Caco-2 (cell line): ENCODE data around the gene CHD9NB. TPM values are rescaled to one million over a fixed set of nuclear protein-coding genes. Genes with fewer than 3 reads are reported as not detected.

Source experiments
- BruUV-seq: library from RNA; stranded (reverse); fragments of 400-500 nt; replicated peaks from 2 replicates; lab custom pipeline; 2021; lab: Mats Ljungman, UMichigan
- CTCF ChIA-PET: fragments of 300-600 bp; sonication (Branson Sonifier 250); formaldehyde crosslinking; loops from one replicate; lab custom pipeline; 2022; ENCODE audit warnings: antibody characterized with exemption; lab: Charles Lee
- POLR2A ChIA-PET: fragments of 300-600 bp; sonication (Branson Sonifier 250); formaldehyde crosslinking; loops from one replicate; lab custom pipeline; 2022; ENCODE audit warnings: antibody characterized with exemption; lab: Charles Lee
- DNase-seq, 2 experiments: peaks; one replicate each; pipeline versions ENCODE4 v3.0.0 to v3.0.0-alpha.2; 2020 to 2022
- H3K27me3 ChIP-seq: replicated peaks from 2 replicates; pipeline ENCODE4 v1.6.0; 2011; ENCODE audit warnings: low read length; ENCODE audit not compliant: control insufficient read depth, insufficient read depth
- H3K36me3 ChIP-seq: 2 replicates; pipeline ENCODE4 v1.5.1; 2011; ENCODE audit warnings: low read length; ENCODE audit not compliant: control insufficient read depth, insufficient read depth
- H3K4me1 ChIP-seq: fragments of 250-450 bp; sonication (Bioruptor Pico); 2 replicates; pipeline ENCODE4 v1.5.1; 2020; ENCODE audit warnings: mild to moderate bottlenecking
- H3K4me3 ChIP-seq: 2 replicates; pipeline ENCODE4 v1.5.1; 2011; ENCODE audit warnings: low read depth, mild to moderate bottlenecking, control low read depth, low read length
- H3K9me3 ChIP-seq: fragments of 250-450 bp; sonication (Bioruptor Pico); 2 replicates; pipeline ENCODE4 v1.5.1; 2020; ENCODE audit warnings: mild to moderate bottlenecking, moderate library complexity
- H3K27ac Mint-ChIP-seq: one replicate; pipeline ENCODE4 v1.8.0; 2022; ENCODE audit warnings: mixed read lengths; ENCODE audit not compliant: unreplicated experiment
- H3K27me3 Mint-ChIP-seq: one replicate; pipeline ENCODE4 v1.8.0; 2022; ENCODE audit warnings: mixed read lengths; ENCODE audit not compliant: insufficient read depth, unreplicated experiment
- H3K36me3 Mint-ChIP-seq: one replicate; pipeline ENCODE4 v1.8.0; 2022; ENCODE audit warnings: mild to moderate bottlenecking, mixed read lengths; ENCODE audit not compliant: insufficient read depth, unreplicated experiment
- H3K4me1 Mint-ChIP-seq: one replicate; pipeline ENCODE4 v1.8.0; 2022; ENCODE audit warnings: low read depth, mixed read lengths; ENCODE audit not compliant: unreplicated experiment
- H3K4me3 Mint-ChIP-seq: one replicate; pipeline ENCODE4 v1.8.0; 2022; ENCODE audit warnings: mild to moderate bottlenecking, moderate library complexity, mixed read lengths; ENCODE audit not compliant: unreplicated experiment
- H3K9me3 Mint-ChIP-seq: one replicate; pipeline ENCODE4 v1.8.0; 2022; ENCODE audit warnings: mixed read lengths; ENCODE audit not compliant: unreplicated experiment
- intact Hi-C: fragments of 100-400 bp; cut with micrococcal nuclease; formaldehyde crosslinking; loops from one replicate; pipeline ENCODE4 v1.10.0; 2022; ENCODE audit not compliant: unreplicated experiment
- total RNA-seq: library from RNA; stranded (reverse); gene quantifications from 2 replicates; pipeline ENCODE4 v1.2.3, GENCODE V29; 2022
- TF ChIP-seq, protein P1 (sequence below), 2 experiments: fragments of 200-600 bp in 1 of 2; IDR thresholded peaks; 1 replicate in 1 of 2; 2 replicates in 1 of 2; pipeline versions ENCODE4 v1.5.1 to v1.8.0; 2011 to 2022; ENCODE audit warnings: antibody characterized with exemption in 1 of 2, control low read depth in 1 of 2, inconsistent platforms in 1 of 2, low read depth in 1 of 2, low read length in 1 of 2, mild to moderate bottlenecking in 1 of 2, moderate library complexity in 1 of 2; ENCODE audit not compliant: insufficient read depth in 1 of 2, severe bottlenecking in 1 of 2, unreplicated experiment in 1 of 2

Gene CHD9NB
- total RNA-seq, 1 experiment from 2014 or later = not detected

DNA sequence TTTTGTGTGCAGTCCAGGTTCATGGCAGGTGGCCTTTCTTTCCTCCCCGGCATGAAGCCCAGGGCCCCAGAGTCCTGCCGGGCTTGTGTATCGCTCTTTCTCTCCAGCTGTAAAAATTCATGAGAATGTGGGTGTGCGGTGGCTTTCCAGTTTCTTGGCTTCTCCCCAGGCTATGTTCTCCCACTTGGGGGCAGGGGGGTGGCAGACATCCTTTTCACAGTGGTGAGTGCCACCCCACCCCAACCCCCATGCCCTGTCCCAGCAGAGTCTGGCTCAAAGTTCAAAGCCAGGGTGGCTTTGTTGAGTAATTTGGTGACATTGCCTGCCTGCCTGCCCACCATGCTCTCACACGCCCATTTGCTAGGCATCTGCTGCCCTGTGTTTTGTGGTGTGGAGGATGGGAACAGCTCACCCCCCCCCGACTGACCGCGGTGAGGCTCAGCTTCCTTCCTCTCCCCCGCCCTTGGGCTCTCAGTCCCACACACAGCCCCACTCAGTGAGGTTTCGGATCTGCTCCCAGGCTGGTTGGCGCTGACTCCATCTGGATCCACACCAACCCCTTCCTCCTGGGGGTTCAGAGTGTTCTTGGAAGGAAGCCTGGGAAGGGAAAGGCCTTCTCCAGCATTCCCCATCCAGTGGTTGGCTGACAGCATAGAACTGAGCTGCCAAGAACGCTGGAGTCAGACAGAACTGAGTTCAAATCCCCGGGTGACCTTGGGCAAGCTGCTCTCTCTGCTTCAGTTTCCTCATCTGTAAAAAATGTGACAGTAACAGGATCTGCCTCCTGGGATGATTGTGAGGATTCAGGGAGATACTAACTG lies 38.1 kb upstream of the CHD9NB start:
- POLR2A ChIA-PET = no interaction called here

DNA sequence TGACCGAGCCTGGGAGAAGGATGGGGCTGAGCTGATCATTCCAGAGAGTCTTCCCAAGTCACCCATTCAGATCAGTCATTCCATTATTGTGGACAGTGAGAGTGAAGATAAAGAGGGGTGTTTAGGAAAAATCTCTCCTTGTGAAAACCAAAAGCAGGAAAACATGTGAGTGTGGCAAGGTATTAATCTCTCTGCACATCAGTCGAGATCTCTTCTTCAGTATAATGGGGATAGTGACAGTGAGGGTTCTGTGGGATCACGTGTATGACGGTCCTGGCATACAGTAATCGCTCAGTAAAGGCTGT lies 37.5 kb upstream of the CHD9NB start:
- Histone ChIP-seq H3K9me3 (no peaks in the 10 kb centered on the region), H3K36me3 (no peaks in the 10 kb centered on the region), H3K4me3 (no peak overlapping the region), H3K4me1 (no peaks in the 10 kb centered on the region), H3K27me3 (no peaks in the 10 kb centered on the region)
- no peak overlapping the region for H3K4me3 Mint-ChIP-seq
- H3K27ac Mint-ChIP-seq = no peak overlapping the region
- TF ChIP-seq, protein P1, sequence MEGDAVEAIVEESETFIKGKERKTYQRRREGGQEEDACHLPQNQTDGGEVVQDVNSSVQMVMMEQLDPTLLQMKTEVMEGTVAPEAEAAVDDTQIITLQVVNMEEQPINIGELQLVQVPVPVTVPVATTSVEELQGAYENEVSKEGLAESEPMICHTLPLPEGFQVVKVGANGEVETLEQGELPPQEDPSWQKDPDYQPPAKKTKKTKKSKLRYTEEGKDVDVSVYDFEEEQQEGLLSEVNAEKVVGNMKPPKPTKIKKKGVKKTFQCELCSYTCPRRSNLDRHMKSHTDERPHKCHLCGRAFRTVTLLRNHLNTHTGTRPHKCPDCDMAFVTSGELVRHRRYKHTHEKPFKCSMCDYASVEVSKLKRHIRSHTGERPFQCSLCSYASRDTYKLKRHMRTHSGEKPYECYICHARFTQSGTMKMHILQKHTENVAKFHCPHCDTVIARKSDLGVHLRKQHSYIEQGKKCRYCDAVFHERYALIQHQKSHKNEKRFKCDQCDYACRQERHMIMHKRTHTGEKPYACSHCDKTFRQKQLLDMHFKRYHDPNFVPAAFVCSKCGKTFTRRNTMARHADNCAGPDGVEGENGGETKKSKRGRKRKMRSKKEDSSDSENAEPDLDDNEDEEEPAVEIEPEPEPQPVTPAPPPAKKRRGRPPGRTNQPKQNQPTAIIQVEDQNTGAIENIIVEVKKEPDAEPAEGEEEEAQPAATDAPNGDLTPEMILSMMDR (IDR thresholded peaks at IDR 0.05; ENCODE audit: insufficient read depth in 1 of 2, low read depth in 1 of 2, low read length in 1 of 2, severe bottlenecking in 1 of 2, unreplicated experiment in 1 of 2) = no peak
- ChIA-PET CTCF (no interaction called here), POLR2A (no interaction called here)
- no TSS peak for BruUV-seq
- H3K9me3 Mint-ChIP-seq = no peaks in the 10 kb centered on the region
- no peaks in the 10 kb centered on the region for H3K4me1 Mint-ChIP-seq
- no peaks in the 10 kb centered on the region for H3K27me3 Mint-ChIP-seq
- H3K36me3 Mint-ChIP-seq = peaks cover 6% of the 10 kb centered on the region
- no peak for DNase-seq
- intact Hi-C loops = no loop called here

More for the DNA sequence above, 38.1 kb upstream of the CHD9NB start:
- no peak for DNase-seq
- Mint-ChIP-seq H3K27ac (no peak overlapping the region), H3K4me1 (no peaks in the 10 kb centered on the region), H3K36me3 (peaks cover 6% of the 10 kb centered on the region), H3K4me3 (no peak overlapping the region), H3K27me3 (no peaks in the 10 kb centered on the region), H3K9me3 (no peaks in the 10 kb centered on the region)
- Histone ChIP-seq H3K4me3 (no peak overlapping the region), H3K27me3 (no peaks in the 10 kb centered on the region), H3K36me3 (no peaks in the 10 kb centered on the region), H3K9me3 (no peaks in the 10 kb centered on the region), H3K4me1 (no peaks in the 10 kb centered on the region)
- TF ChIP-seq, protein P1 (IDR thresholded peaks at IDR 0.05; ENCODE audit: insufficient read depth in 1 of 2, low read depth in 1 of 2, low read length in 1 of 2, severe bottlenecking in 1 of 2, unreplicated experiment in 1 of 2) = no peak
- CTCF ChIA-PET = no interaction called here
- intact Hi-C loops = no loop called here
- no TSS peak for BruUV-seq

DNA sequence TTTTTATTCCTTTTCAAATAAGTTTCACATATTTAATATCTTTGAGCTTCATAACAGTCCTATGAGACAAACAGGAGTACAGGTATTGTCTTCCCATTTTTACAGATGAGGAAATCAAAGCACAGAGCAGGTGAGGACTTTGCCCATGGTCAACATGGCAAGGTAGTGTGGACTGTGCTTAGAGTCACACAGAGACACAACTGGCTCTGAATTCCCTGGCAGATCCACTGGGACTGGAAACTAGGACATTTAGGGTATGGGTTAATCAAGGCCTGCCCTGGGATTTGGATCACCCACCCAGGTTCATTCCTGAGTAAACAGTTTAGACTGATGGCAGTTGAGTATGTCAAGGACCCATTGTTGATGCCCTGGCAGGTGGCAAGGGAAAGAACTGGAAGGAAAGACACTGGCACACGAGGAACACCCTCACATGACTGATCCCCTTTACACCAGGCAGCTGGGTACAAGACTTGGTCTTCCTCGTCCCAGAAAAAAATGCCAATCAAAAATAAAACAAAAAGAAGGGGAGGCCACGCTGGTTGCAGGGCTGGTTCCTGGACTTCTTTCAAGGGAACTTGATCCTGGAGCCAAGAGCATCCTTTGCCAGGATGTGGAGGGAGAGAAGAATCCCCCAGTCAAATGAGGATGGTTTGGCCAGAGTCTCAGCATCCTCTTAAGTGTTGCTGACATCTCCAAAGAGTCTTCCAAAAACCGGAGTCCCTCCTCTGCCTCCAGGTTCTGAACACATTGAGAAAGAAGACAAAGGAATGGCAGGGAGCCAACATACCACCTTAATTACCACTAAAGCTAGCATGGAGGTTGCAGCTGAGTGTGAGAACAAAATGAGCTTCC lies 37.0 kb upstream of the CHD9NB start:
- Histone ChIP-seq H3K36me3 (no peaks in the 10 kb centered on the region), H3K27me3 (no peaks in the 10 kb centered on the region), H3K9me3 (no peaks in the 10 kb centered on the region), H3K4me3 (no peak overlapping the region), H3K4me1 (no peaks in the 10 kb centered on the region)
- Mint-ChIP-seq H3K36me3 (peaks cover under 1% of the 10 kb centered on the region), H3K4me1 (no peaks in the 10 kb centered on the region), H3K9me3 (no peaks in the 10 kb centered on the region), H3K27ac (no peak overlapping the region), H3K4me3 (no peak overlapping the region), H3K27me3 (no peaks in the 10 kb centered on the region)
- intact Hi-C loops = no loop called here
- no peak for DNase-seq
- no TSS peak for BruUV-seq
- TF ChIP-seq, protein P1 (IDR thresholded peaks at IDR 0.05; ENCODE audit: insufficient read depth in 1 of 2, low read depth in 1 of 2, low read length in 1 of 2, severe bottlenecking in 1 of 2, unreplicated experiment in 1 of 2) = no peak
- ChIA-PET CTCF (no interaction called here), POLR2A (no interaction called here)
